Measurements from ENCODE around the gene PLXNA4.

The PLXNA4 gene

GRCh38 chr7:132102942-132103341, 473.3 kb downstream of the PLXNA4 start:
- DNase-seq, result no peak

GRCh38 chr7:132102391-132102790, 473.9 kb downstream of the PLXNA4 start:
- DNase-seq, result no peak

DNA sequence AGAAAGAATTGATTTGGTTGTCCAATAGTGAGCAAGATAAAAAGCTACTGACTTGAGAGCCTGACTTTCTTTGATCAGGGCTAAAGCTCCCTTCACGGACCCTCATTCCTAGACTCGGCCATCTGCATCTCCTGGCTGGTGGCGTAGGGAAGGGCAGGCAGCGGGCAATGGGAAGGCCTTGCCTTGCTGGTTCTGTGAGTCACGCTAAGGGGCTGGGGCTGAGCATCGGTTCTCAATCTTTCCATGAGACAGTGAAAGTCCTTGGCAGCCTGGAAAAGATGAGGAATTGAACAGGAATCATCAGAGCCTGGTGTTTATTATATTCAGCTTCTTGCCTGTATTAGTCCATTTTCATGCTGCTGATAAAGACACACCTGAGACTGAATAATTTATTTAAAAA, 475.3 kb downstream of the PLXNA4 start:
- DNase-seq, result no peak

DNA sequence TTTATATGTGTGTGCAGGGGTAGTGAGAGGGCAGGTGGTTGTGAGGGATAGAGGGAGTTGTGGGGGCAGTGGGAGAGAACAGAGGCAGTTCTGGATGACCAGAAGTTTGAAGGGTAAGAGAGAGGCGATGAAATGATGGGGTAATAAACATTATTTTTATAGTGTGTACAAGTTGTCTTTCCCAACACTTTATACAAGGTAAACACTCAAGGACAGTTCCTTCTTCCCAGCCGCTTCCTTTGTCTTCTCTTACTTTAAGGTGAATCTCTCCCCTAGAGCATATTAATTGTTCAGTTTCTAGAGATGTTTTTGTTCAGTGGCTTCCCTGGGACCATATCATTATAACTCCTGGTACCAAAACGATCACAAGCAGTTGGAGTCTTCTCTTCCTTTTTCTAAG, 475.8 kb downstream of the PLXNA4 start:
- no peak for DNase-seq

- DNase-seq, result no peak
These were observed 477.1 kb downstream of the PLXNA4 start for GRCh38 chr7:132099163-132099562.

- no peak for DNase-seq
These were observed 477.9 kb downstream of the PLXNA4 start for GRCh38 chr7:132098327-132098726.

- DNase-seq, result peak; percentile 97
These were observed 478.6 kb downstream of the PLXNA4 start for GRCh38 chr7:132097550-132098134.

GRCh38 chr7:132095111-132095765, 481.0 kb downstream of the PLXNA4 start:
- peak; percentile 20 for DNase-seq

DNA sequence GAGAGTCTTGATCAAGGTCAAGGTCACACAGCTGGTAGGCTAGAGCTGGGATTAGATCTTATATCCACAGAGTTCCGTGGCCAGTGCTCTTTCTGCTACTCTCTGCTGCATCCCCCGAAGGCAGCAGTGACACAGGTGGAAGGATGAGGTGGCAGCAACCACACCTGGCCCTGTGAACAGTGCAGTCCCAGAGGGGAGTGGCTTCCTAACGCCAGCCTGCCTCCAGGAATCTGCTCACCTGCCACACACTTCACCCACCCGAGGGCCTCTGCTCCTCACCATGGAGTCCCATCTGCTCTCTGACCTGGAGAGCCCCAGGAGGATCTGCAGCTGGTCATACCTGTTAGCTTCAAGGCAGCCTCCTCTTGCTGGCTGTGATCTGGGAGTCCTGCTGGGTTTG, 484.2 kb downstream of the PLXNA4 start:
- no peak for DNase-seq

GRCh38 chr7:132091706-132092105, 484.6 kb downstream of the PLXNA4 start:
- no peak for DNase-seq

- no peak for DNase-seq
These were observed 485.8 kb downstream of the PLXNA4 start for GRCh38 chr7:132090444-132090843.

DNA sequence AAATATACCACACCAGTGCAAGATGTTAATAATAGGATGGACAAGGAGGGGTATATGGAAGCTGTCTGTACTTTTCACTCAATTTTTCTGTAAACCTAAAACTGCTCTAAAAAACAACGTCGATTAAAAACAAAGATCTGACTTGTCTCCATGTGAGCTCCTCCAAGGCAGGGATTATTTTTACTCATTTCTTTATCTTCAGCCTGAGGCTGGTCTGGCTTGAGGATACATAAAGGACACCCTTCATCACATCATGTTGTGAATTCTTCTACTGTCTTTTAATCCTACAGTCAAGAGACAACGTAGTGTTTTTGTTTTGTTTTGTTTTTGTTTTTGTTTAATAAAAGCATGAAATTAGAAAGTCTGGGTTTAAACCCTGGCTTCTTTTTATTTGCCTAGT, 486.9 kb downstream of the PLXNA4 start:
- no peak for DNase-seq

- no peak for DNase-seq
These were observed 488.8 kb downstream of the PLXNA4 start for GRCh38 chr7:132087421-132087820.

GRCh38 chr7:132084776-132085388, 491.4 kb downstream of the PLXNA4 start:
- DNase-seq, result no peak

- DNase-seq, result no peak
These were observed 492.6 kb downstream of the PLXNA4 start for GRCh38 chr7:132083537-132084123.

- DNase-seq, result no peak
These were observed 493.1 kb downstream of the PLXNA4 start for GRCh38 chr7:132083126-132083525.

GRCh38 chr7:132082394-132082793, 493.9 kb downstream of the PLXNA4 start:
- no peak for DNase-seq

GRCh38 chr7:132081686-132082085, 494.6 kb downstream of the PLXNA4 start:
- no peak for DNase-seq

DNA sequence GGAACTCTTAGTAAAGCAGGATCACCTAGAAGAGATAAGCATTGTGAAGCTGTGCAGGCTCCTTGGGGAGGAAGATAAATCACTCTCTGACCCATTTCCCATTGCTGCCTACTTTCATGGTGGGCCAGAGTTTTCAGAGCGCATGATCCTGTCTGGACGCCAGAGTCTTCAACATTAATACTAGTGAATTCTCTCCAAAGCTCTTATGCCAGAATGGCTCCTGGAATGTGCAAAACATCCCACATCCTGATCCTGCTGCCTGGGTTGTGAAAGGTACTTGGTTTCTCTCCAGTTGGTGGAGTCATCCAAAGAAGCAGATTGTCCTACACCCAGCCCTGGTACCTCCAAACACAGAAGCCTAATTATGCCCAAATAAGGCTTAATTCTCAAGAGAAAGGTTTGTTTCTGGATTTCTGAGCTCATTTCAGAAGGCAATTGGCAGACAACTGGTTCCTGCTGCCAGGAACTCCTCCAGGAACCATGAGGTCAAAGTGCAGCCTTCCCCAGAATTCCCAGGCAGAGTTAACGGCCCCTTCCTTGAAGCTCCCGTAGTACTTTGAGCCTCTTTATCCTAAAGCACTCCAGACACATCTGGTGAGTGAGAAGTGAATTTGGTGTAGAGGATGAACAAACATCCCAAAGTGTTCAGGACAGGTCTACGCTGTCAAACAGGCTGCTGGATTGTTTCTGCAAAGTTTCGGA, 495.2 kb downstream of the PLXNA4 start:
- DNase-seq, result peak; percentile 40

- no peak for DNase-seq
These were observed 495.8 kb downstream of the PLXNA4 start for GRCh38 chr7:132080467-132080866.

DNA sequence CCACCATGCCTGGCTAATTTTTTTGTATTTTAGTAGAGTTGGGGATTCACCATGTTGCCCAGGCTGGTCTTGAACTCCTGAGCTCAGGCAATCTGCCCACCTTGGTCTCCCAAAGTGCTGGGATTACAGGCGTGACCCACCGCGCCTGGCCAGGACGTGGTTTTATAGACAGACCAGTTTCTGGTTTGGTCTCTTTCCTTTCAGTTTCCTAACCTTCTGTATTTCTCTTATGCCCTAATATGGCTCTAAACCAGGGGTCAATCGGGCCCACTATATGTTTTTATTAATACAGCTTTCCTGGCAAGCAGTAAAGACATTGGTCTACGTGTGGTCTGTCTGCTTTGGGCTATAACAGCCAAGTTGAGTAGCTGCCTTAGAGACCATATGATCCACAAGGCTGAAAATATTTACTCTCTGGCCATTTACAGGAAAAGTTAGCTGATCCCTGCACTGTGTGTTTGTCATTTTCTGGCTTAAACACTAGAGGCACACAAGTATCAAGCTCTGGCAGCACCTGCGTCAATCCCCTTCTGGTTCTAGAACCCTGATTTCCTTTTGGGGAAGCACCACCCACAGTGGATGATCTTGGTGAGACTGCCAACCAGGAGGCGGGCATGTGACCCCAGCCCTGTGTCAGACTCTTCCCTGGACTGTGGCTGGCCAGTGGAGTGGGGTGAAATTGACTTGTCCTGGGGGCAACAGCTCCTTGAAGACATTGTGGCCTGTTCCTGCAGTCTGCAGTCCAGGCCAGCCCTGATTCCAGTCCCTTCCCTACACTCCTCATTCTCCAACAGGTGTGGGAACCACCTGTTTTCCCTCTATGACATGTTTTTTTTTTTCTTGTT, 497.2 kb downstream of the PLXNA4 start:
- DNase-seq, result no peak

- peak; percentile 82 for DNase-seq
These were observed 498.1 kb downstream of the PLXNA4 start for GRCh38 chr7:132077971-132078685.
